ENCODE results near the gene CRIP2. TPM values are rescaled to one million over a fixed set of nuclear protein-coding genes. Genes with fewer than 3 reads are reported as not detected.
A peak's percentile ranks its signal among the peaks of the same experiment; 100 is the strongest.

CRIP2 gene
- total and polyA plus RNA-seq, 9 of the 15 experiments (the other 6 are each of a cell fraction or from before 2014, with no cell fraction given), result 0.18 to 2.0 (median 0.69) TPM; not detected in 1

DNA sequence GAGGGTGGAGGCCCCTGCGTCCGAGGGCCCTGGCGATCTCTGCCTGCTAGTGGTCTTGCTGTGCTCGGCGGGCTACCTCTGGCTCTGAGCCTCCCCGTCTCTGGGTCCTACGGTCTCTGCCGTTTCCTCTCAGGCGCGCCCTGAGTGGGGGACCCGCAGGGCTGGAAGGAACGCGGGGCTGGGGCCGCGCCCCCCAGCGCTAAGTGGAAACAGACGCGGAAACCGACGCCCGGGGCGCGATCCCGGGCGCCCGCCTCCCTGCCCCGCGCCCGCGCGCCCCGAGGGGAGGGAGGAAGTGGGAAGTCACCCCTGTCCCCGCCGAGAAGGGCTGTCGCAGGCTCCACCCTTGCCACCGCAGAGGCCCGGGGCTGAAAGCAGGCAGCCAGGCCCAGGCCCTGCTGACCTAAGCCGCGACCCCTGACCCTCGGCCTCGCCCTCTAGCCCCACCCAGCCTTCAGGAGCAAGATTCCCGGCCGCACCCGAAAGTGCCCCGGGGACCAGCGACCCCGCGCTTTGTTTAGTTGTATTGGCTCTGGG is 12.9 kb downstream of the CRIP2 start:
- Histone ChIP-seq H4K20me1 (replicated peaks; ENCODE audit: control insufficient read depth, insufficient read depth, low read length) (peaks cover 6% of the 10 kb centered on the region), H2AFZ (ENCODE audit: low read depth, low read length) (no peak overlapping the region), H3K79me2 (ENCODE audit: control insufficient read depth, insufficient read depth, low read length) (peaks cover 5% of the 10 kb centered on the region; the same call in 2 of the 3 replicates), H3K27ac (ENCODE audit: extremely low read depth, low read depth, low read length) (no peak overlapping the region), H3K9me3 (replicated peaks; ENCODE audit: control insufficient read depth, insufficient read depth, low read depth, low read length) (no peaks in the 10 kb centered on the region), H3K9me1 (ENCODE audit: control insufficient read depth, insufficient read depth, low read length) (no peaks in the 10 kb centered on the region), H3K36me3 (ENCODE audit: control insufficient read depth, insufficient read depth, low read length) (peaks cover under 1% of the 10 kb centered on the region; the same call in 1 of the 3 replicates), H3K4me2 (ENCODE audit: insufficient read depth, low read length) (no peak overlapping the region), H3K4me1 (replicated peaks in 1 of 2; ENCODE audit: control insufficient read depth in 2 of 2, insufficient read depth in 2 of 2, low read length in 2 of 2) (peaks cover 6 to 89% of the 10 kb centered on the region in 2 experiments), H3K4me3 (no peak overlapping the region), H3K27me3 (ENCODE audit: control insufficient read depth in 2 of 2, insufficient read depth in 2 of 2, low read length in 2 of 2) (no peaks in the 10 kb centered on the region), H3K9ac (ENCODE audit: insufficient read depth in 1 of 2, low read depth in 2 of 2, low read length in 2 of 2) (peak overlapping the region in 1 of 2 experiments; percentile 26; a peak in 1 of 4 replicates)
- TF ChIP-seq ZBTB33 (CRISPR knock-in tag; IDR thresholded peaks at IDR 0.05) (peak; percentile 84), DEAF1 (CRISPR knock-in tag; IDR thresholded peaks at IDR 0.05) (no peak), BRD4 (IDR thresholded peaks at IDR 0.05) (no peak), ZNF354B (CRISPR knock-in tag; IDR thresholded peaks at IDR 0.05) (no peak), L3MBTL2 (IDR thresholded peaks at IDR 0.05) (no peak), NR2C1 (IDR thresholded peaks at IDR 0.05) (peak; percentile 60; the same call in 1 of the 2 replicates), NR2C1 (tag; IDR thresholded peaks at IDR 0.05) (peak; percentile 36; the same call in 1 of the 2 replicates), POLR2G (IDR thresholded peaks at IDR 0.05; ENCODE audit: low read depth, low read length) (0 out of 2 replicates have a peak, but pooled peaks have one; percentile 24), ZFX (CRISPR knock-in tag; IDR thresholded peaks at IDR 0.05) (0 out of 2 replicates have a peak, but pooled peaks have one; percentile 26), HOMEZ (CRISPR knock-in tag; IDR thresholded peaks at IDR 0.05) (no peak), ZBTB7A (IDR thresholded peaks at IDR 0.05; ENCODE audit: borderline replicate concordance, control insufficient read depth, low read depth, low read length) (0 out of 2 replicates have a peak, but pooled peaks have one; percentile 17), HNRNPL (IDR thresholded peaks at IDR 0.05; ENCODE audit: low read depth, low read length) (0 out of 2 replicates have a peak, but pooled peaks have one; percentile 24), STAT6 (CRISPR knock-in tag; IDR thresholded peaks at IDR 0.05) (no peak)
- in situ Hi-C loops (cut with MboI), result loop anchor here (5.0 kb wide), 1 partner anchor 115 kb away; no protein-coding TSS in a partner anchor
- no peak for ATAC-seq
- no peak for FAIRE-seq
- ChIA-PET CTCF (ENCODE audit: low intra/inter-chr PET ratio) (no interaction called here), POLR2A (no interaction called here)
- no TSS peak for BruUV-seq (replicated peaks)
- peak in 1 of 4 experiments; percentile 31 for DNase-seq (ENCODE audit: extremely low read depth in 1 of 4, low spot score in 3 of 4)
- WGBS (ENCODE audit: insufficient coverage, low coverage, missing lambda C conversion rate), result 35% methylated on average over 7 of the region's 48 CpGs
- intact Hi-C loops (cut with micrococcal nuclease), result loop anchor here (5.0 kb wide), 1 partner anchor 40 kb away; no protein-coding TSS in a partner anchor
